Neural cell (in vitro differentiated cells): ENCODE results near the gene BRF1. TPM values are rescaled to one million over a fixed set of nuclear protein-coding genes. Genes with fewer than 3 reads are reported as not detected.

Experiments used
- H2AFZ ChIP-seq: fragments of 200-600, 300-800 bp; sonication (generic), shearing (Covaris generic); 2 replicates; pipeline ENCODE4 v1.6.0; 2014; ENCODE audit warnings: low read depth, mild to moderate bottlenecking, antibody characterized with exemption, low read length, moderate library complexity
- H3F3A ChIP-seq: fragments of 200-600 bp; shearing (Covaris generic); 2 replicates; pipeline ENCODE4 v1.6.1; 2016; ENCODE audit warnings: mild to moderate bottlenecking, moderate library complexity, mixed read lengths, antibody characterized with exemption, low read length; ENCODE audit not compliant: insufficient read depth, poor library complexity, severe bottlenecking
- H3K27ac ChIP-seq: fragments of 200-600, 300-800 bp; sonication (generic), shearing (Covaris generic); 2 replicates; pipeline ENCODE4 v1.5.1; 2014; ENCODE audit warnings: mild to moderate bottlenecking, low read length, moderate library complexity
- H3K27me3 ChIP-seq: fragments of 300-800, 200-600 bp; sonication (generic), shearing (Covaris generic); 2 replicates; pipeline ENCODE4 v1.6.0; 2014; ENCODE audit warnings: mild to moderate bottlenecking, low read depth, low read length, moderate library complexity; ENCODE audit not compliant: insufficient read depth
- H3K36me3 ChIP-seq: fragments of 300-800, 200-600 bp; sonication (generic), shearing (Covaris generic); 2 replicates; pipeline ENCODE4 v1.5.1; 2014; ENCODE audit warnings: mild to moderate bottlenecking, antibody characterized with exemption, low read length, moderate library complexity; ENCODE audit not compliant: insufficient read depth
- H3K4me2 ChIP-seq: fragments of 300-800, 200-600 bp; sonication (generic), shearing (Covaris generic); 2 replicates; pipeline ENCODE4 v1.6.0; 2014; ENCODE audit warnings: mild to moderate bottlenecking, low read length
- H3K4me3 ChIP-seq: fragments of 300-800, 200-600 bp; sonication (generic), shearing (Covaris generic); 2 replicates; pipeline ENCODE4 v1.5.1; 2014; ENCODE audit warnings: mild to moderate bottlenecking, low read length, moderate library complexity
- H3K79me2 ChIP-seq: fragments of 200-600 bp; shearing (Covaris generic); replicated peaks from 2 replicates; pipeline ENCODE4 v1.6.0; 2014; ENCODE audit warnings: mild to moderate bottlenecking, low read length, moderate library complexity; ENCODE audit not compliant: insufficient read depth
- H3K9ac ChIP-seq: fragments of 300-800, 200-600 bp; sonication (generic), shearing (Covaris generic); 2 replicates; pipeline ENCODE4 v1.6.1; 2016; ENCODE audit warnings: mild to moderate bottlenecking, low read length, mixed read lengths
- H3K9me2 ChIP-seq: fragments of 200-600 bp; shearing (Covaris generic); 2 replicates; pipeline ENCODE4 v1.6.1; 2016; ENCODE audit warnings: mild to moderate bottlenecking, low read length, mixed read lengths; ENCODE audit not compliant: insufficient read depth
- H3K9me3 ChIP-seq: fragments of 200-600, 300-800 bp; sonication (generic), shearing (Covaris generic); 2 replicates; pipeline ENCODE4 v1.6.1; 2016; ENCODE audit warnings: mild to moderate bottlenecking, mixed run types, low read length, moderate library complexity, mixed read lengths
- H4K20me1 ChIP-seq: fragments of 200-600 bp; shearing (Covaris generic); 2 replicates; pipeline ENCODE4 v1.6.1; 2016; ENCODE audit warnings: mild to moderate bottlenecking, mixed run types; ENCODE audit not compliant: insufficient read depth
- CTCF ChIP-seq: fragments of 450-650 bp; IDR thresholded peaks from 2 replicates; pipeline ENCODE4 v1.5.1; 2014; ENCODE audit warnings: antibody characterized with exemption, mild to moderate bottlenecking, moderate library complexity; ENCODE audit not compliant: poor library complexity, severe bottlenecking
- EP300 ChIP-seq: fragments of 450-650 bp; conservative IDR thresholded peaks from 2 replicates; pipeline ENCODE4 v1.6.1; 2014; ENCODE audit warnings: antibody characterized with exemption, mild to moderate bottlenecking, moderate library complexity; ENCODE audit not compliant: poor library complexity, severe bottlenecking
- EZH2 ChIP-seq: fragments of 200-600, 300-800 bp; shearing (Covaris generic), sonication (generic); IDR thresholded peaks from 2 replicates; pipeline ENCODE4 v1.6.1; 2014; ENCODE audit warnings: antibody characterized with exemption, low read length, borderline replicate concordance, mild to moderate bottlenecking; ENCODE audit not compliant: insufficient read depth, poor library complexity, severe bottlenecking
- MXI1 ChIP-seq: fragments of 450-650 bp; conservative IDR thresholded peaks from 2 replicates; pipeline ENCODE4 v1.6.1; 2014; ENCODE audit warnings: antibody characterized with exemption, mild to moderate bottlenecking; ENCODE audit not compliant: poor library complexity, severe bottlenecking
- POLR2AphosphoS5 ChIP-seq: IDR thresholded peaks from 2 replicates; pipeline ENCODE4 v1.6.1; 2012
- RAD21 ChIP-seq: fragments of 450-650 bp; conservative IDR thresholded peaks from 2 replicates; pipeline ENCODE4 v1.6.1; 2014; ENCODE audit warnings: antibody characterized with exemption, mild to moderate bottlenecking, moderate library complexity
- REST ChIP-seq: IDR thresholded peaks from 2 replicates; pipeline ENCODE4 v1.6.1; 2012; ENCODE audit warnings: borderline replicate concordance
- SMC3 ChIP-seq: fragments of 450-650 bp; conservative IDR thresholded peaks from 2 replicates; pipeline ENCODE4 v1.6.1; 2014; ENCODE audit warnings: antibody characterized with exemption, mild to moderate bottlenecking, moderate library complexity; ENCODE audit not compliant: poor library complexity
- TAF1 ChIP-seq: IDR thresholded peaks from 2 replicates; pipeline ENCODE4 v1.6.1; 2012; ENCODE audit warnings: low read depth
- polyA plus RNA-seq: library from polyadenylated mRNA; depleted of rRNA; stranded (reverse); fragments of >200 nt; gene quantifications from 2 replicates; pipeline ENCODE4 v1.2.3, GENCODE V29; 2014

The BRF1 gene
- polyA plus RNA-seq, 1 donor from 2014 or later: 69.4 TPM

GRCh38 chr14:105163040-105163742 is 137.6 kb downstream of the BRF1 start:
- H3K9me2 ChIP-seq: no peaks in the 10 kb centered on the region
- H3K9ac ChIP-seq: no peak overlapping the region
- H3K27me3 ChIP-seq: peaks cover 5% of the 10 kb centered on the region
- H3K36me3 ChIP-seq: no peaks in the 10 kb centered on the region
- no peaks in the 10 kb centered on the region for H3K79me2 ChIP-seq
- H2AFZ ChIP-seq: no peak overlapping the region
- H3K4me3 ChIP-seq: no peak overlapping the region
- H3K9me3 ChIP-seq: no peaks in the 10 kb centered on the region
- H3K27ac ChIP-seq: no peak overlapping the region
- H4K20me1 ChIP-seq: no peaks in the 10 kb centered on the region
- TF ChIP-seq POLR2AphosphoS5: no peak
- TF ChIP-seq RAD21: no peak
- H3K4me2 ChIP-seq: no peak overlapping the region
- no peaks in the 10 kb centered on the region for H3F3A ChIP-seq

- Histone ChIP-seq H3K79me2 (no peaks in the 10 kb centered on the region), H3K4me2 (no peak overlapping the region), H3K9me3 (no peaks in the 10 kb centered on the region), H3K4me3 (no peak overlapping the region), H3K27me3 (peaks cover 5% of the 10 kb centered on the region), H3K9ac (no peak overlapping the region), H3K36me3 (no peaks in the 10 kb centered on the region), H4K20me1 (no peaks in the 10 kb centered on the region), H3K27ac (no peak overlapping the region), H2AFZ (no peak overlapping the region), H3K9me2 (no peaks in the 10 kb centered on the region), H3F3A (no peaks in the 10 kb centered on the region)
- TF ChIP-seq MXI1 (no peak), EP300 (no peak), CTCF (no peak), SMC3 (no peak), EZH2 (no peak), RAD21 (no peak), REST (no peak), TAF1 (no peak), POLR2AphosphoS5 (no peak)
These were observed 138.2 kb downstream of the BRF1 start for GRCh38 chr14:105162669-105162979.
